ENCODE measurements around the gene AHNAK. TPM values are rescaled to one million over a fixed set of nuclear protein-coding genes. Genes with fewer than 3 reads are reported as not detected.

The AHNAK gene
- total RNA-seq, 4 donors from 2014 or later: 374 to 1,261 (median 571) TPM

DNA sequence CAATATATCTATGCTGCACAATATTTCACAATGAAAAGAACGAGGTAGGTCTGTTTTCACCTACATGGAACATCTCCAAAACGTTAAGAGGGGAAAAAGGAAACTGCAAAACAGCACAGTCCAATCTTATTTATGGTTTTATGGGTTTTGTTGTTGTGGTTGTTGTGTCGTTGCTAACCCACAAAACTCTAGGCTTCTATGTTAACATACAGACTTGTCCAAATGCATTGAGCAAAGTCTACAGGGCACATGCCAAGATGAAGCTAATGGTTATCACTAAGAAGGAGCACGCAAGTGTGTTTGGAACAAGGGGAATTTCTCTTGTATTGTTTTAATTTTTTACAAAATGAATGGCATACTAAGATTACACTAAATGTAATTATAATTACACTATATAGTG lies 48.6 kb downstream of the AHNAK start:
- TF ChIP-seq, protein P1, sequence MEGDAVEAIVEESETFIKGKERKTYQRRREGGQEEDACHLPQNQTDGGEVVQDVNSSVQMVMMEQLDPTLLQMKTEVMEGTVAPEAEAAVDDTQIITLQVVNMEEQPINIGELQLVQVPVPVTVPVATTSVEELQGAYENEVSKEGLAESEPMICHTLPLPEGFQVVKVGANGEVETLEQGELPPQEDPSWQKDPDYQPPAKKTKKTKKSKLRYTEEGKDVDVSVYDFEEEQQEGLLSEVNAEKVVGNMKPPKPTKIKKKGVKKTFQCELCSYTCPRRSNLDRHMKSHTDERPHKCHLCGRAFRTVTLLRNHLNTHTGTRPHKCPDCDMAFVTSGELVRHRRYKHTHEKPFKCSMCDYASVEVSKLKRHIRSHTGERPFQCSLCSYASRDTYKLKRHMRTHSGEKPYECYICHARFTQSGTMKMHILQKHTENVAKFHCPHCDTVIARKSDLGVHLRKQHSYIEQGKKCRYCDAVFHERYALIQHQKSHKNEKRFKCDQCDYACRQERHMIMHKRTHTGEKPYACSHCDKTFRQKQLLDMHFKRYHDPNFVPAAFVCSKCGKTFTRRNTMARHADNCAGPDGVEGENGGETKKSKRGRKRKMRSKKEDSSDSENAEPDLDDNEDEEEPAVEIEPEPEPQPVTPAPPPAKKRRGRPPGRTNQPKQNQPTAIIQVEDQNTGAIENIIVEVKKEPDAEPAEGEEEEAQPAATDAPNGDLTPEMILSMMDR (IDR thresholded peaks at IDR 0.05 in 4 of 5, conservative IDR thresholded peaks at IDR 0.05 in 1 of 5): no peak
- no peak for TF ChIP-seq POLR2A (IDR thresholded peaks at IDR 0.05)
- intact Hi-C loops (cut with DNase I; ENCODE audit: low total_unique reads) (no loop called here), in situ Hi-C loops (cut with MboI; ENCODE audit: low sequenced_read_pairs in 4 of 4) (loop anchor here in 3 of 4 donors (5.0 to 10.0 kb wide), 3 partner anchors 39 to 64 kb away; no protein-coding TSS in a partner anchor)
- Histone ChIP-seq H3K4me1 (peaks cover 37 to 60% of the 10 kb centered on the region in 2 donors), H3K9me3 (no peaks in the 10 kb centered on the region), H3K4me3 (no peak overlapping the region), H3K36me3 (no peaks in the 10 kb centered on the region), H3K27me3 (no peaks in the 10 kb centered on the region), H3K27ac (peak overlapping the region; percentile 67 to 83 (median 80))
- ATAC-seq (no peak), DNase-seq (no peak)

- H3K27ac ChIP-seq: peak overlapping the region; percentile 67 to 83 (median 80)
- H3K4me1 ChIP-seq: peaks cover 33 to 53% of the 10 kb centered on the region in 2 donors
- no peaks in the 10 kb centered on the region for H3K27me3 ChIP-seq
- no peak for TF ChIP-seq POLR2A (IDR thresholded peaks at IDR 0.05)
- TF ChIP-seq, protein P1 (IDR thresholded peaks at IDR 0.05 in 4 of 5, conservative IDR thresholded peaks at IDR 0.05 in 1 of 5): peak; percentile 55 to 69 (median 63)
- DNase-seq (peak; percentile 35 to 69), ATAC-seq (peak; percentile 84 to 90)
- intact Hi-C loops (cut with DNase I; ENCODE audit: low total_unique reads) (loop anchor here (1.0 kb wide), 2 partner anchors 45 to 63 kb away; no protein-coding TSS in a partner anchor), in situ Hi-C loops (cut with MboI; ENCODE audit: low sequenced_read_pairs in 4 of 4) (loop anchor here in 3 of 4 donors (5.0 to 10.0 kb wide), 3 partner anchors 40 to 65 kb away; no protein-coding TSS in a partner anchor)
- H3K36me3 ChIP-seq: no peaks in the 10 kb centered on the region
- no peaks in the 10 kb centered on the region for H3K9me3 ChIP-seq
- H3K4me3 ChIP-seq: no peak overlapping the region
Observed at GRCh38 chr11:62497132-62497801, 49.3 kb downstream of the AHNAK start.

DNA sequence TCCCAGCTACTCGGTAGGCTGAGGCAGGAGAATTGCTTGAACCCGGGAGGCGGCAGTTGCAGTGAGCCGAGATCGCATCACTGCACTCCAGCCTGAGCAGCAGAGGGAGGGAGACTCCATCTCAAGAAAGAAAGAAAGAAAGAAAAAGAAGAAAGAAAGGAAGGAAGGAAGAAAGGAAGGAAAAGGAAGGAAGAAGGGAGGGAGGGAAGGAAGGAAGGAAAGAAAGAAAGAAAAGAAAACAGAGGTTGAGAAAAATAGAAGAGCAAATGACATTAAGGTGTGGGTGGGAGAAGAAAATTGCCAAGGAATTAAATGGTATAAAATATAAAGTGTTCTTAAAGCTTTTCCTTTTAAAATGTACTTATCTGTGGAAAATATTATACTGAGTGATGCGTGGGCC lies 49.9 kb downstream of the AHNAK start:
- Histone ChIP-seq H3K36me3 (no peaks in the 10 kb centered on the region), H3K27me3 (no peaks in the 10 kb centered on the region), H3K27ac (peak overlapping the region; percentile 67 to 83 (median 80)), H3K9me3 (no peaks in the 10 kb centered on the region), H3K4me3 (no peak overlapping the region), H3K4me1 (peaks cover 27 to 47% of the 10 kb centered on the region in 2 donors)
- ATAC-seq: no peak
- TF ChIP-seq, protein P1 (IDR thresholded peaks at IDR 0.05 in 4 of 5, conservative IDR thresholded peaks at IDR 0.05 in 1 of 5): no peak
- no peak for TF ChIP-seq POLR2A (IDR thresholded peaks at IDR 0.05)
- in situ Hi-C loops (cut with MboI; ENCODE audit: low sequenced_read_pairs in 4 of 4) (loop anchor here in 3 of 4 donors (5.0 to 10.0 kb wide), 3 partner anchors 41 to 66 kb away; no protein-coding TSS in a partner anchor), intact Hi-C loops (cut with DNase I; ENCODE audit: low total_unique reads) (loop anchor here (1.0 kb wide), 2 partner anchors 46 to 64 kb away; no protein-coding TSS in a partner anchor)
- DNase-seq: no peak

DNA sequence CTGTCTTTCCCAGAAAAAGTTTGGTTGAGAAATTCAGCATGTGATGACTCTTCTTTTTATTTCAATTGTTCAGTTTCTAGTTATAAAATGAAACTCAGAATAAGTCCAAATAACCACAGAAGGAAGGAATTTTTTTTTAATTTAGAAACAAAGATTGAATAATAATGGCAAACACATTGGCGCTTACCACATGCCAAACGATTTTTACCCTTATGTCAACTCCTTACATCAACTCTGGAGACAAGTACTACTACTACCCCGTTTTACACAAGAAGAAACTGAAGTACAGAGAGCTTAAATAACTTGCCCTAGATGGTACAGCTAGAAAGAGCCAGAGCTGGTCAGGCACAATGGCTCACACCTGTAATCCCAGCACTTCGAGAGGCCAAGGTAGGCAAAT lies 52.4 kb downstream of the AHNAK start:
- DNase-seq: no peak
- H3K27me3 ChIP-seq: no peaks in the 10 kb centered on the region
- no peak for ATAC-seq
- no peaks in the 10 kb centered on the region for H3K9me3 ChIP-seq
- no peak overlapping the region for H3K27ac ChIP-seq
- no peak overlapping the region for H3K4me3 ChIP-seq
- TF ChIP-seq POLR2A (IDR thresholded peaks at IDR 0.05): no peak
- TF ChIP-seq, protein P1 (IDR thresholded peaks at IDR 0.05 in 4 of 5, conservative IDR thresholded peaks at IDR 0.05 in 1 of 5): no peak
- no peaks in the 10 kb centered on the region for H3K36me3 ChIP-seq
- in situ Hi-C loops (cut with MboI; ENCODE audit: low sequenced_read_pairs in 4 of 4): loop anchor here in 1 of 4 donors (10.0 kb wide), 1 partner anchor 61 kb away; no protein-coding TSS in a partner anchor
- H3K4me1 ChIP-seq: peaks cover 3 to 23% of the 10 kb centered on the region in 2 donors
- intact Hi-C loops (cut with DNase I; ENCODE audit: low total_unique reads): no loop called here
